Sigmoid colon (tissue), 7 donors: ENCODE measurements around the gene CNIH3. TPM values are rescaled to one million over a fixed set of nuclear protein-coding genes. Genes with fewer than 3 reads are reported as not detected.
"Not testable (repeated sequence)": the region's sequence is repeated elsewhere in the genome, so short reads cannot be mapped to it uniquely, and the experiment has no call there.

Experiments used
- DNase-seq: peaks from one replicate; pipeline ENCODE4 v3.0.0-alpha.2; 2019
- H3K27ac ChIP-seq, 4 donors: fragments of 200-600 bp; sonication (generic); one replicate each; pipeline ENCODE4 v1.5.1; 2016 to 2019; ENCODE audit warnings: mild to moderate bottlenecking in 1 of 4
- H3K27me3 ChIP-seq, 3 donors: fragments of 200-600 bp; sonication (generic); one replicate each; pipeline ENCODE4 v1.5.1; 2019; ENCODE audit warnings: mild to moderate bottlenecking in 1 of 3
- H3K36me3 ChIP-seq, 4 donors: fragments of 200-600 bp; sonication (generic); one replicate each; pipeline ENCODE4 v1.5.1; 2016 to 2019
- H3K4me1 ChIP-seq, 4 donors: fragments of 200-600 bp; sonication (generic); one replicate each; pipeline ENCODE4 v1.5.1; 2017 to 2019
- H3K4me3 ChIP-seq, 4 donors: fragments of 200-600 bp; sonication (generic); one replicate each; pipeline ENCODE4 v1.5.1; 2017 to 2019; ENCODE audit warnings: mild to moderate bottlenecking in 2 of 4, moderate library complexity in 1 of 4
- H3K9me3 ChIP-seq, 4 donors: fragments of 200-600 bp in 3 of 4; sonication (generic) in 3 of 4; one replicate each; pipeline versions ENCODE4 v1.5.1 to v1.6.1; 2013 to 2019
- EP300 ChIP-seq, 4 donors: sonication (generic); formaldehyde crosslinking; IDR thresholded peaks; one replicate each; pipeline ENCODE4 v1.6.1; 2017; ENCODE audit warnings: antibody characterized with exemption in 4 of 4
- POLR2A ChIP-seq, 2 donors: fragments of 450-650 bp; IDR thresholded peaks; one replicate each; pipeline ENCODE4 v1.6.1; 2016; ENCODE audit warnings: antibody characterized with exemption in 2 of 2, mild to moderate bottlenecking in 2 of 2, moderate library complexity in 2 of 2
- POLR2AphosphoS5 ChIP-seq, 4 donors: sonication (generic); formaldehyde crosslinking; IDR thresholded peaks; one replicate each; pipeline ENCODE4 v1.6.1; 2017; ENCODE audit warnings: antibody characterized with exemption in 4 of 4
- WGBS, 2 donors: extraction: QIAGEN DNeasy Blood & Tissue Kit; methylation state at CpG; one replicate each; pipeline ENCODE4 v1.1.7; 2013; 5-methylcytosine and 5-hydroxymethylcytosine counted together
- intact Hi-C: fragments of 100-400 bp; cut with DNase I; formaldehyde crosslinking; loops from one replicate; pipeline ENCODE4 v1.15.1; 2023
- polyA plus RNA-seq, 3 donors: library from polyadenylated mRNA; stranded (reverse); fragments of 200-250 nt; gene quantifications; one replicate each; pipeline ENCODE4 v1.2.3, GENCODE V29; 2013
- total RNA-seq, 4 donors: library from RNA; depleted of rRNA; stranded (reverse); fragments of >200 nt; gene quantifications; one replicate each; pipeline ENCODE4 v1.1.0, GENCODE V29; 2016
- TF ChIP-seq, protein P1 (sequence below), 4 experiments: fragments of 450-650 bp in 3 of 4; fragments of 200-600 bp in 1 of 4; IDR thresholded peaks; one replicate each; pipeline ENCODE4 v1.5.1; 2016 to 2019; ENCODE audit warnings: antibody characterized with exemption in 4 of 4, mild to moderate bottlenecking in 3 of 4, moderate library complexity in 2 of 4
- donor health status: healthy with polysubstance abuse.
- donor health status: Bipolar disorder and iron deficiency.
- donor health status: healthy.

The CNIH3 gene
- total and polyA plus RNA-seq, 7 donors: 0.60 to 2.8 (median 1.4) TPM

DNA sequence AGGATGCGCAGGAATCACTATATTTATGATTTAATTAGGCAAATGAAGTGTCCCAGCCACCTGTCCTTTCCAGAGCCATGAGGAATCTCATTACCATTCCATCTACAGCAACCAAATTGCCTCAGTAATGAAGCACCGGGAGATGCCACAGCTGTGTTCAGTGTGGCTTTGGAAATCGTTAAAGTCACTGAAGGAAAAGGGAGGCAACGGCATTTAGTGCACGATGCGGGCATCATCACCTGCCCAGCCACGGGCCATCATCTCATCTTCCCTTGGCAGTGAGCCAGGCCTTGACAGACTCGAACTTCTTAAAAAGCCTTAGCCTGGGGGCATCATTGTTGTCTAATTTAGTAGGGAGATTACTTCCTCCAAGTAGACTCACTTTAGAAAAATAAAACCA is 67.8 kb downstream of the CNIH3 start:
- Histone ChIP-seq H3K27ac (no peak overlapping the region), H3K27me3 (no peaks in the 10 kb centered on the region), H3K4me1 (no peaks in the 10 kb centered on the region), H3K4me3 (no peak overlapping the region), H3K36me3 (no peaks in the 10 kb centered on the region), H3K9me3 (no peaks in the 10 kb centered on the region)
- TF ChIP-seq, protein P1, sequence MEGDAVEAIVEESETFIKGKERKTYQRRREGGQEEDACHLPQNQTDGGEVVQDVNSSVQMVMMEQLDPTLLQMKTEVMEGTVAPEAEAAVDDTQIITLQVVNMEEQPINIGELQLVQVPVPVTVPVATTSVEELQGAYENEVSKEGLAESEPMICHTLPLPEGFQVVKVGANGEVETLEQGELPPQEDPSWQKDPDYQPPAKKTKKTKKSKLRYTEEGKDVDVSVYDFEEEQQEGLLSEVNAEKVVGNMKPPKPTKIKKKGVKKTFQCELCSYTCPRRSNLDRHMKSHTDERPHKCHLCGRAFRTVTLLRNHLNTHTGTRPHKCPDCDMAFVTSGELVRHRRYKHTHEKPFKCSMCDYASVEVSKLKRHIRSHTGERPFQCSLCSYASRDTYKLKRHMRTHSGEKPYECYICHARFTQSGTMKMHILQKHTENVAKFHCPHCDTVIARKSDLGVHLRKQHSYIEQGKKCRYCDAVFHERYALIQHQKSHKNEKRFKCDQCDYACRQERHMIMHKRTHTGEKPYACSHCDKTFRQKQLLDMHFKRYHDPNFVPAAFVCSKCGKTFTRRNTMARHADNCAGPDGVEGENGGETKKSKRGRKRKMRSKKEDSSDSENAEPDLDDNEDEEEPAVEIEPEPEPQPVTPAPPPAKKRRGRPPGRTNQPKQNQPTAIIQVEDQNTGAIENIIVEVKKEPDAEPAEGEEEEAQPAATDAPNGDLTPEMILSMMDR (IDR thresholded peaks at IDR 0.05): no peak
- no peak for TF ChIP-seq POLR2AphosphoS5 (IDR thresholded peaks at IDR 0.05)
- TF ChIP-seq EP300 (IDR thresholded peaks at IDR 0.05): no peak
- no peak for TF ChIP-seq POLR2A (IDR thresholded peaks at IDR 0.05)
- intact Hi-C loops: no loop called here
- no peak for DNase-seq
- 70 to 85% methylated on average over 8 of the region's 8 CpGs for WGBS, 2 donors

DNA sequence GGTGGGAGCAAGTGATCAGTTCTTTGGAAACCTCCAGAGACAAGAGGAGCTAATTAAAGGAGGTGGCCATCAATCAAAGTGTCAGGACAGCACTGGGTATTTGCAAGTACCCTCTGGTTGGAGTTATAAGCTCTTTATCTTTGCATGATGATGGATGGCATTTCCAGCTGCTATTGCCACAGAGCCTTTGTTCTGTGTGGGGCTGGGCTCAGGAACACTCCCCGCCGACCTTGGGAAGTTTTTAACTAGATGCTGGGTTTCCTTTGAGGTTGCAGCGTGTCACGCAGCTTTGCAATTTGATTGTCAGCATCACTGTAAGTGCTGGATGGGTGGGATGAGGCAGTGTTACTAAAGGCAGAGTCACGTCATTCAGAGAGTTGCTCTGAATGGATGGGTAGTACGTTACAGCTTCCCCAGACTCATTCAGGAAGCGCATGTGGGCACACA is 68.9 kb downstream of the CNIH3 start:
- no peaks in the 10 kb centered on the region for H3K4me1 ChIP-seq
- no peaks in the 10 kb centered on the region for H3K9me3 ChIP-seq
- intact Hi-C loops: no loop called here
- no peak overlapping the region for H3K27ac ChIP-seq
- TF ChIP-seq POLR2A (IDR thresholded peaks at IDR 0.05) (no peak), EP300 (IDR thresholded peaks at IDR 0.05) (no peak), POLR2AphosphoS5 (IDR thresholded peaks at IDR 0.05) (no peak)
- TF ChIP-seq, protein P1 (IDR thresholded peaks at IDR 0.05): no peak
- WGBS, 2 donors: 33 to 40% methylated on average over 7 of the region's 7 CpGs
- H3K36me3 ChIP-seq: no peaks in the 10 kb centered on the region
- no peaks in the 10 kb centered on the region for H3K27me3 ChIP-seq
- DNase-seq: no peak
- no peak overlapping the region for H3K4me3 ChIP-seq

DNA sequence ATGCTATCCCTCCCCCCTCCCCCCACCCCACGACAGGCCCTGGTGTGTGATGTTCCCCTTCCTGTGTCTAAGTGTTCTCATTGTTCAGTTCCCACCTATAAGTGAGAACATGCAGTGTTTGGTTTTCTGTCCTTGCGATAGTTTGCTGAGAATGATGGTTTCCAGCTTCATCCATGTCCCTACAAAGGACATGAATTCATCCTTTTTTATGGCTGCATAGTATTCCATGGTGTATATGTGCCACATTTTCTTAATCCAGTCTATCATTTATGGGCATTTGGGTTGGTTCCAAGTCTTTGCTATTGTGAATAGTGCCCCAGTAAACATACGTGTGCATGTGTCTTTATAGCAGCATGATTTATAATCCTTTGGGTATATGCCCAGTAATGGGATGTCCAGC is 70.0 kb downstream of the CNIH3 start:
- 51 to 79% methylated on average over 3 of the region's 3 CpGs for WGBS, 2 donors
- H3K4me3 ChIP-seq, H3K9me3 ChIP-seq, H3K27ac ChIP-seq, H3K27me3 ChIP-seq, intact Hi-C loops, DNase-seq, H3K36me3 ChIP-seq, H3K4me1 ChIP-seq: not testable (repeated sequence)

DNA sequence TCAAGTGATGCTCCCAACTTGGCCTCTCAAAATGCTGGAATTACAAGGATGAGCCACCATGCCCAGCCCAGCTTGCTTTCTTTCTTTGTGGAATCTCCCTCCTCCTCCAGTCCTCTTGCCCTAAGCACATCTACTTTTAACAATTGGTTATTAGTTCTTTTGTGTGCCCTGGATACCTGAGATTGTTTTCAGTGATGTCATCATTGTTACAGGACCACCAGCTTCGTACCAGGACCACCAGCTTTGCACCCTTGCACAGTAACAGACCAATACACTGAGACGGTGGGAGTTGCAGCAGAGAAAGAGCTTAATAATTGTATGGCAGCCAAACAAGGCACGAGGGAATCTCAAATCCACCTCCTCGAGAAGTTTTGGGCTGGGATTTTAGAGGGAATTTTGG is 71.3 kb downstream of the CNIH3 start:
- intact Hi-C loops: no loop called here
- H3K4me1 ChIP-seq: no peaks in the 10 kb centered on the region
- H3K27ac ChIP-seq: no peak overlapping the region
- no peaks in the 10 kb centered on the region for H3K36me3 ChIP-seq
- 68 to 74% methylated on average over 4 of the region's 4 CpGs for WGBS, 2 donors
- no peaks in the 10 kb centered on the region for H3K9me3 ChIP-seq
- no peak for TF ChIP-seq POLR2A (IDR thresholded peaks at IDR 0.05)
- TF ChIP-seq POLR2AphosphoS5 (IDR thresholded peaks at IDR 0.05): no peak
- TF ChIP-seq EP300 (IDR thresholded peaks at IDR 0.05): no peak
- TF ChIP-seq, protein P1 (IDR thresholded peaks at IDR 0.05): no peak
- DNase-seq: no peak
- no peak overlapping the region for H3K4me3 ChIP-seq
- H3K27me3 ChIP-seq: no peaks in the 10 kb centered on the region

DNA sequence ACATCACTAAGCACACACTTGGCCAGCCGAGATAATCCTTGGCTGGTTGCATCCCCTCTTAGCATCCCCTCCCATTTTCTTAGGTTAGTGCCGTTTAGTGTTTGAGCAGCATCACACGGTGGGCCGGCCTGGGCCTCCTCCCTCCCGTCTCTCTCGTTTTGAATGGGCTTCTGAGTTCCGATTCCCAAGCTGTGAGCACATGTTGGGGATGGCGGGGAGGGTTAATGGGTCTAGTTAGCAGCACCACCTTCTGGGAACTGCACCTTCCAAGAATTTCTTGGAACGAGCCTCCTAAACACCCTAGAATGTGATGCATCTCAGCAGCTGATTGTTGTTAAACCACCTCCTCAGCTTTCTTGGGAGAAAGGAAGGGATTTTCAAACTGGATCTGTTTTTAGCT is 73.3 kb downstream of the CNIH3 start:
- Histone ChIP-seq H3K4me1 (no peaks in the 10 kb centered on the region), H3K9me3 (no peaks in the 10 kb centered on the region), H3K4me3 (no peak overlapping the region), H3K27ac (no peak overlapping the region), H3K36me3 (no peaks in the 10 kb centered on the region), H3K27me3 (no peaks in the 10 kb centered on the region)
- intact Hi-C loops: no loop called here
- 73 to 83% methylated on average over 9 of the region's 9 CpGs for WGBS, 2 donors
- DNase-seq: no peak
- TF ChIP-seq POLR2AphosphoS5 (IDR thresholded peaks at IDR 0.05) (no peak), POLR2A (IDR thresholded peaks at IDR 0.05) (no peak), EP300 (IDR thresholded peaks at IDR 0.05) (no peak)
- TF ChIP-seq, protein P1 (IDR thresholded peaks at IDR 0.05): no peak
